Measurements from ENCODE around the gene FAM167B.
"Not testable (repeated sequence)": the region's sequence is repeated elsewhere in the genome, so short reads cannot be mapped to it uniquely, and the experiment has no call there.

FAM167B gene

DNA sequence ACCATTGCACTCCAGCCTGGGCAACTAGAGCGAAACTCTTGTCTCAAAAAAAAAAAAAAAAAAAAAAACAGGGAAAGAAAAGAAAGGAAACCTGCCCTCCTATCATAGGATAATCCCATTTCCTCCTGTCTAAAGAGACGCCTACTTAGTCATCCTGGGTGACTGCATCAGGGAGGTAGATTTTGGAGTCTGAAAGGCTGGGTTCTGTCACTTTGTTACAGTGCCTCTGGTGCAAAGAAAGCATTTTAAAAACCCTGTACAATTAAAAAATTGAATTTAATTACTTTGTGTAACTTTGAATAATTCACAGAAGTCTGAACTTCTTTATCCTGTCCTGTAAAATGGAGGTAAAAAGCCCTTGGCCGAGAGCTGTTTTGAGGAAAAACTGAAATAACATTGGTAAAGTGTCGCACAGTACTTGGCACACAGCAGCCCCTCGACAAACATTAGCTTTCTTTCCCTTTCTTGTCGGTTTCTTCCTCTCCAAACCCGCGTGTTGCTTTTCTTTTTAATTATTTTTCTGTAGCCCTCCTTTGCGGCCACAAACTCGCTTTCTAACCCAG is 44.2 kb downstream of the FAM167B start:
- Histone ChIP-seq H3K27me3 (ENCODE audit: insufficient read depth, low read length) (no peaks in the 10 kb centered on the region), H3K4me3 (ENCODE audit: low read length) (peak overlapping the region; percentile 92), H3K4me1 (ENCODE audit: insufficient read depth, low read length) (no peaks in the 10 kb centered on the region; the same call in 1 of the 2 replicates), H3K27ac (ENCODE audit: low read length) (no peak overlapping the region), H3K9me3 (ENCODE audit: insufficient read depth, low read depth, low read length) (no peaks in the 10 kb centered on the region), H3K36me3 (ENCODE audit: insufficient read depth, low read depth, low read length) (no peaks in the 10 kb centered on the region), H3K9ac (ENCODE audit: low read depth, low read length) (peak overlapping the region; percentile 10; the same call in 1 of the 2 replicates)

DNA sequence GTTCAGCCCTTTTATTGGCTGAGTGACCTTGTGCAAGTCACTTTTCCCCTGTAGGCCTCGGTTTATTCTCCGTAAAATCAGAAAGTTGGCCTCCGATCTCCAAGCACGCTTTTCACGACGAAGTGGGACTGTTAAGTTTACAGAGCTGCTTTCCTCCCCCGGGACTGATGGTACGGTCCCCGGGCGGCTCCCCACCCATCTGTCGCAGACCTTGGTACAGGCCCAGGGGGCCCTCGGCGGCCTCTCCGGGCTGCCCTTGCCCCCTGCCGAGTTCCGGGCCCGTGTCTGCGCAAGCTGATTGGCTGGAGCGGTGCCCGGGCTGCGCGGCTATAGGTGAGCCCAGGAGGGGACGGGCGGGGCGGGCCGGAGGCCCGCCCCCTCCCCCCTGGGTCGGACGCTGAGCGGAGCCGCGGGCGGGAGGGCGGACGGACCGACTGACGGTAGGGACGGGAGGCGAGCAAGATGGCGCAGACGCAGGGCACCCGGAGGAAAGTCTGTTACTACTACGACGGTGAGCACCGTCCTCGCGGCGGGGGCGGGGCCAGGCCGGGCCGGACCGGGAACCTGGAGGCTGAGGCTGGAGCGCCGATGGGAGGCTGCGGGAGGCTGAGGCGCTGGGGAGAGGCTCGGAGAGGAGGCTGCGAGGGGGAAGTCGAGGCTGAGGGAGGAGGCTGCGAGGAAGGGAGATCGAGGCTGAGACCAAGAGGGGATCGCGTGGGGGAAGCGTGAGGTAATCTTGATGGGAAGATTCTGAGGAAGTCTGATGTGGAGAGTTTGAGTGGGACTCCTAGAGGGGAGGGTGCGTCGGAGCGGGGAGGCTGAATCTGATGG is 44.9 kb downstream of the FAM167B start, which contains the start of gene HDAC1:
TSS of gene HDAC1 (plus strand) at position 376 of the 831 bp plus-strand sequence. CDS start at position 463, 87 bp downstream.
- Histone ChIP-seq H3K4me1 (ENCODE audit: insufficient read depth, low read length) (peaks cover 2% of the 10 kb centered on the region; the same call in 1 of the 2 replicates), H3K27me3 (ENCODE audit: insufficient read depth, low read length) (no peaks in the 10 kb centered on the region), H3K4me3 (ENCODE audit: low read length) (peak within 1 kb of the TSS; percentile 92), H3K9me3 (ENCODE audit: insufficient read depth, low read depth, low read length) (no peaks in the 10 kb centered on the region), H3K9ac (ENCODE audit: low read depth, low read length) (peak within 1 kb of the TSS; percentile 80), H3K36me3 (ENCODE audit: insufficient read depth, low read depth, low read length) (no peaks in the 10 kb centered on the region), H3K27ac (ENCODE audit: low read length) (no peak within 1 kb of the TSS)

DNA sequence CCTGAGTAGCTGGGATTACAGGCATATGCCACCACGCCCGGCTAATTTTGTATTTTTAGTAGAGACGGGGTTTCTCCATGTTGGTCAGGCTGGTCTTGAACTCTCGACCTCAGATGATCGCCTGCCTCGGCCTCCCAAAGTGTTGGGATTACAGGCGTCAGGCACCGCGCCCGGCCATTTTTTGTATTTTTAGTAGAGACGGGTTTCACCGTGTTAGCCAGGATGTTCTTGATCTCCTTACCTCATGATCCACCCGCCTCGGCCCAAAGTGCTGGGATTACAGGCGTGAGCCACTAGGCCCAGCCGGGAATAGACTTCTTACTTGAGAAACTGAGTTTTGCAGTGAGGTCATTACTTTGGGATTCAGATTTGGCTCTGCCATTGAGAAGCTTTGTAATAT is 51.2 kb downstream of the FAM167B start:
- H3K27me3 ChIP-seq (ENCODE audit: insufficient read depth, low read length); H3K9ac ChIP-seq (ENCODE audit: low read depth, low read length); H3K9me3 ChIP-seq (ENCODE audit: insufficient read depth, low read depth, low read length); H3K4me1 ChIP-seq (ENCODE audit: insufficient read depth, low read length); H3K27ac ChIP-seq (ENCODE audit: low read length); H3K4me3 ChIP-seq (ENCODE audit: low read length): not testable (repeated sequence)
- peaks cover 12% of the 10 kb centered on the region for H3K36me3 ChIP-seq (ENCODE audit: insufficient read depth, low read depth, low read length)

Measured in iPS-20b (cell line).